Nephron (organoid): ENCODE results near the gene FSIP1.

Experiments used
- H3K27ac Mint-ChIP-seq, 3 experiments: 2 replicates each; pipeline ENCODE4 v1.8.0; 2020; ENCODE audit warnings: mixed read lengths in 3 of 3, mild to moderate bottlenecking in 2 of 3, moderate library complexity in 1 of 3
- H3K27me3 Mint-ChIP-seq: 2 replicates; pipeline ENCODE4 v1.8.0; 2021; ENCODE audit warnings: low read depth, mild to moderate bottlenecking, moderate library complexity, mixed read lengths
- H3K36me3 Mint-ChIP-seq: 2 replicates; pipeline ENCODE4 v1.8.0; 2020; ENCODE audit warnings: low read depth, mixed read lengths
- H3K4me1 Mint-ChIP-seq: 2 replicates; pipeline ENCODE4 v1.8.0; 2020; ENCODE audit warnings: mixed read lengths
- H3K4me3 Mint-ChIP-seq, 3 experiments: 2 replicates each; pipeline ENCODE4 v1.8.0; 2020; ENCODE audit warnings: mild to moderate bottlenecking in 3 of 3, mixed read lengths in 3 of 3, moderate library complexity in 2 of 3
- H3K9me3 Mint-ChIP-seq: 2 replicates; pipeline ENCODE4 v1.8.0; 2020; ENCODE audit warnings: mixed read lengths
- CTCF ChIP-seq, 3 experiments: fragments of 200-600 bp; sonication (generic); IDR thresholded peaks; one replicate each; pipeline ENCODE4 v1.5.0; 2021; ENCODE audit warnings: antibody characterized with exemption in 3 of 3; ENCODE audit not compliant: unreplicated experiment in 3 of 3

The FSIP1 gene

GRCh38 chr15:39609166-39609916 is 173.3 kb downstream of the FSIP1 start:
- Mint-ChIP-seq H3K4me3 (no peak overlapping the region), H3K9me3 (peaks cover 35% of the 10 kb centered on the region), H3K27me3 (no peaks in the 10 kb centered on the region), H3K27ac (no peak overlapping the region), H3K36me3 (peaks cover 11% of the 10 kb centered on the region), H3K4me1 (no peaks in the 10 kb centered on the region)
- TF ChIP-seq CTCF (IDR thresholded peaks at IDR 0.05; ENCODE audit: unreplicated experiment in 3 of 3), result no peak

DNA sequence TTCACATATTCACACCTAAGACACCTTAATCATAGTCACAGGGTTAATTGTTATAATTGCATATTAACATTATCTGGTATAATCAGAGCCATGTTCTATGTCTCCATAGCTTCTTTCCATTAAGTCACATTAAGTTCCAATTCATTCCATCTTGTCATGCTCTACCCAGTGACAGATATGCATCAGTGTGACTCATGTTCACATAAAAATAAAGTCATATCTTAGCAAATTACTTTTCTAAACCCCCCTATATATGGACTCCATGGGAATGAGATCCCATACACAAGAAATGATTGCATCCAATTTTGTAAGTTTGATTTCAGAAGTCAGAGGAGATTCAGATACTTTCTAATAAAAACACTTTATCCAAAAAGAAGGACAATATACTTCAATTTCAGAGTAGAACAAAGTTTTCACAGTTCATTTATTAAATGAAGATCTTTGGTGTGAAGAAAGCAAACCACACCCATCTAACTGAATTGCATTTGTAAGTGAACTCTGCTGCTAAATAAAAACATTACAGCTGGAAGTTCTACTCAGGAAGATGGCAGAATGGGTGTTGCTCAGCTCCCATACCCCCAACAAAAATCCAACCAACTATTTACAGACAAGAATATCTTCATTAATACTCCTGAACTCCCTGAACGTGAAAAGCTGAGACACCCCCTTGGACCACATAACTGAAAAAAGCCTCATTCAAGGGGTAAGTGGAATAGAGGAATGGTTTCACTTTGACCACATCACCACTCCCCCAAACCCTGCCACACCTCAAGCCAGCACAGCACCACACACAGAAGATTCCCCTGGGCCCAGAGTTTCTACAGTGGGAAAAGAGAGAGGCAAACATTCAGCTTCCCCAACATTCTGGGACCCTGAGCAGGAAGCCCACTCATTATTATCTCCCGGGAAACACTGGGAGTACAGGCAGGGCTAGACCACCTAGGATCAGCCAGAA is 174.2 kb downstream of the FSIP1 start:
- no peak overlapping the region for H3K4me3 Mint-ChIP-seq
- H3K27me3 Mint-ChIP-seq, result no peaks in the 10 kb centered on the region
- no peaks in the 10 kb centered on the region for H3K4me1 Mint-ChIP-seq
- peaks cover 6% of the 10 kb centered on the region for H3K36me3 Mint-ChIP-seq
- no peak overlapping the region for H3K27ac Mint-ChIP-seq
- no peak for TF ChIP-seq CTCF (IDR thresholded peaks at IDR 0.05; ENCODE audit: unreplicated experiment in 3 of 3)
- peaks cover 26% of the 10 kb centered on the region for H3K9me3 Mint-ChIP-seq

DNA sequence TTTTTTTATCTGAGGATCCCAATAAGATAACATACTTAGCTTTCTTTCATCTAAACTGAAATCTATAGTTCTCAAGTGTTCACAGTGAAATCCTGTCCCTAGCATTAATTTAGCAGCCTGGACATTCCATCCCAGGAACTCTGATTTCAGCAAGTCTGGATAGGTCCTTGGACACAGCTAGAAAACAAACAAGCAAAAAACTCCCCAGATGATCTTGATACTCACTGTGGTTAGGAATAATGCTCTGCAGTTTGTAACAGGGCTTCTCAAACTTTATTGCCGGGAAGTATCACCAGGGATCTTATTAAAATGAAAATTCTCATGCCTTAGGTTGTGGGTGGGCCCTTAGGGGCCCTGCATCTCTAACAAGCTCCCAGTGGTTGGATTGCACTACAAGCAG is 177.5 kb downstream of the FSIP1 start:
- Mint-ChIP-seq H3K4me3 (no peak overlapping the region), H3K36me3 (no peaks in the 10 kb centered on the region), H3K4me1 (no peaks in the 10 kb centered on the region), H3K9me3 (peaks cover 6% of the 10 kb centered on the region), H3K27ac (no peak overlapping the region), H3K27me3 (no peaks in the 10 kb centered on the region)
- no peak for TF ChIP-seq CTCF (IDR thresholded peaks at IDR 0.05; ENCODE audit: unreplicated experiment in 3 of 3)

GRCh38 chr15:39602143-39602542 is 180.5 kb downstream of the FSIP1 start:
- TF ChIP-seq CTCF (IDR thresholded peaks at IDR 0.05; ENCODE audit: unreplicated experiment in 3 of 3), result no peak
- H3K27ac Mint-ChIP-seq, result no peak overlapping the region
- no peak overlapping the region for H3K4me3 Mint-ChIP-seq
- H3K27me3 Mint-ChIP-seq, result no peaks in the 10 kb centered on the region
- no peaks in the 10 kb centered on the region for H3K9me3 Mint-ChIP-seq
- H3K36me3 Mint-ChIP-seq, result peaks cover 2% of the 10 kb centered on the region
- H3K4me1 Mint-ChIP-seq, result no peaks in the 10 kb centered on the region

- Mint-ChIP-seq H3K9me3 (no peaks in the 10 kb centered on the region), H3K4me3 (no peak overlapping the region), H3K4me1 (peaks cover 7% of the 10 kb centered on the region), H3K27me3 (no peaks in the 10 kb centered on the region), H3K36me3 (peaks cover 17% of the 10 kb centered on the region), H3K27ac (peak overlapping the region in 2 of 3 experiments; percentile 2 to 21)
- TF ChIP-seq CTCF (IDR thresholded peaks at IDR 0.05; ENCODE audit: unreplicated experiment in 3 of 3), result no peak
Measured at GRCh38 chr15:39599871-39600270, 182.8 kb downstream of the FSIP1 start.
